Measurements from ENCODE around the gene MYL5. TPM values are rescaled to one million over a fixed set of nuclear protein-coding genes. Genes with fewer than 3 reads are reported as not detected.

The MYL5 gene
- total and polyA plus RNA-seq, 10 of the 15 experiments (the other 5 are each of a cell fraction or from before 2014, with no cell fraction given) = 1.2 to 13.8 (median 7.1) TPM

- TF ChIP-seq CUX1 (IDR thresholded peaks at IDR 0.05; ENCODE audit: insufficient replicate concordance, low read depth, low read length) = no peak
- TF ChIP-seq NBN (IDR thresholded peaks at IDR 0.05) = no peak
- no peak for TF ChIP-seq ZNF217 (IDR thresholded peaks at IDR 0.05)
- TF ChIP-seq NFXL1 (IDR thresholded peaks at IDR 0.05; ENCODE audit: borderline replicate concordance) = no peak
- TF ChIP-seq ZNF24 (IDR thresholded peaks at IDR 0.05) = no peak
- TF ChIP-seq RUNX3 (IDR thresholded peaks at IDR 0.05; ENCODE audit: low read length) = no peak
- TF ChIP-seq SMC3 (IDR thresholded peaks at IDR 0.05; ENCODE audit: borderline replicate concordance, low read length) = no peak
These were observed 44.8 kb upstream of the MYL5 start (continued) for GRCh38 chr4:629636-629914.

GRCh38 chr4:629915-630641 is 44.3 kb upstream of the MYL5 start:
- no peaks in the 10 kb centered on the region for H3K4me1 ChIP-seq (ENCODE audit: control insufficient read depth, insufficient read depth, low read length)
- no peak for FAIRE-seq
- no peaks in the 10 kb centered on the region for H3K79me2 ChIP-seq (ENCODE audit: control insufficient read depth, insufficient read depth, low read length)
- no TSS peak for BruUV-seq (replicated peaks)
- TF ChIP-seq CEBPZ (IDR thresholded peaks at IDR 0.05; ENCODE audit: low read depth, low read length) (no peak), YBX1 (IDR thresholded peaks at IDR 0.05) (no peak), SRF (IDR thresholded peaks at IDR 0.05; ENCODE audit: low read depth in 2 of 2, low read length in 2 of 2) (no peak), NR2F1 (conservative IDR thresholded peaks at IDR 0.05) (no peak), RUNX3 (IDR thresholded peaks at IDR 0.05; ENCODE audit: low read length) (no peak), BMI1 (IDR thresholded peaks at IDR 0.05; ENCODE audit: borderline replicate concordance) (no peak), ZNF622 (IDR thresholded peaks at IDR 0.05) (no peak), BCL11A (IDR thresholded peaks at IDR 0.05; ENCODE audit: low read depth, low read length) (no peak)
- WGBS (ENCODE audit: insufficient coverage, insufficient replicate concordance, low lambda C conversion rate, missing lambda C conversion rate) = 61% methylated on average over 20 of the region's 20 CpGs
- ChIA-PET RAD21 (ENCODE audit: unreplicated experiment) (no interaction called here), POLR2A (interaction anchor here (0.6 kb wide), 1 partner anchor 554 kb away, joined by 6 read pairs; no protein-coding TSS in a partner anchor), SMC1A (ENCODE audit: uncharacterized antibody, unreplicated experiment) (no interaction called here), CTCF (no interaction called here)
- no peaks in the 10 kb centered on the region for H3K27me3 ChIP-seq (replicated peaks in 1 of 2; ENCODE audit: control insufficient read depth in 2 of 2, insufficient read depth in 2 of 2, low read length in 1 of 2)
- H2AFZ ChIP-seq (ENCODE audit: control insufficient read depth, low read depth, low read length) = no peak overlapping the region
- H4K20me1 ChIP-seq (ENCODE audit: control insufficient read depth, insufficient read depth) = no peaks in the 10 kb centered on the region
- H3K27ac ChIP-seq (ENCODE audit: control insufficient read depth, insufficient read depth) = no peak overlapping the region
- no peak for ATAC-seq
- intact Hi-C loops (cut with micrococcal nuclease; ENCODE audit: unreplicated experiment) (no loop called here), in situ Hi-C loops (cut with MboI) (no loop called here)
- peaks cover 3% of the 10 kb centered on the region; the same call in 2 of the 3 replicates for H3K9me3 ChIP-seq (replicated peaks; ENCODE audit: control insufficient read depth, insufficient read depth, low read length)
- no peak overlapping the region for H3K9ac ChIP-seq (ENCODE audit: control insufficient read depth, insufficient read depth, low read length)
- H3K4me3 ChIP-seq = no peak overlapping the region
- no peaks in the 10 kb centered on the region for H3K36me3 ChIP-seq (ENCODE audit: control insufficient read depth in 2 of 2, insufficient read depth in 2 of 2, low read length in 1 of 2)
- H3K4me2 ChIP-seq (ENCODE audit: control insufficient read depth, insufficient read depth) = no peak overlapping the region
- DNase-seq (ENCODE audit: low read depth, low spot score) = no peak

Data from GM12878 (cell line).